NCI-H774 (cell line): Measurements from ENCODE around the gene ACOT8.
"Not testable (repeated sequence)": the region's sequence is repeated elsewhere in the genome, so short reads cannot be mapped to it uniquely, and the experiment has no call there.

ENCODE experiments used
- DNase-seq: peaks from one replicate; lab custom pipeline; 2025; lab: John Stamatoyannopoulos, UW

Gene ACOT8

GRCh38 chr20:45827030-45827652 is 30.1 kb downstream of the ACOT8 start, which contains the start of gene TNNC2:
Gene TNNC2 (minus strand): TSS chr20:45827312. CDS start chr20:45827248, 64 bp downstream.
- no peak for DNase-seq

- DNase-seq, result no peak
These were observed 30.7 kb downstream of the ACOT8 start for GRCh38 chr20:45826381-45827019.

- DNase-seq, result no peak
These were observed 33.0 kb downstream of the ACOT8 start for GRCh38 chr20:45823949-45824835.

GRCh38 chr20:45822857-45823256 is 34.3 kb downstream of the ACOT8 start:
- DNase-seq, result no peak

- DNase-seq, result no peak
These were observed 35.2 kb downstream of the ACOT8 start for GRCh38 chr20:45821947-45822346.

GRCh38 chr20:45819466-45819865 is 37.7 kb downstream of the ACOT8 start:
- DNase-seq, result no peak

- DNase-seq, result no peak
These were observed 39.0 kb downstream of the ACOT8 start for GRCh38 chr20:45818239-45818638.

GRCh38 chr20:45817376-45818194 is 39.6 kb downstream of the ACOT8 start:
- DNase-seq, result no peak

- DNase-seq, result no peak
These were observed 40.2 kb downstream of the ACOT8 start for GRCh38 chr20:45816951-45817350.

- no peak for DNase-seq
These were observed 42.9 kb downstream of the ACOT8 start for GRCh38 chr20:45814314-45814713.

GRCh38 chr20:45813489-45813888 is 43.7 kb downstream of the ACOT8 start:
- DNase-seq, result no peak

- DNase-seq, result no peak
These were observed 44.2 kb downstream of the ACOT8 start for GRCh38 chr20:45813006-45813340.

- peak; percentile 99 for DNase-seq
These were observed 44.8 kb downstream of the ACOT8 start, which contains the start of gene UBE2C for GRCh38 chr20:45812157-45813005. Gene UBE2C (plus strand): TSS chr20:45812644. CDS start chr20:45812696, 52 bp downstream.

GRCh38 chr20:45810191-45810970 is 46.8 kb downstream of the ACOT8 start:
- DNase-seq, result no peak

GRCh38 chr20:45801851-45802250 is 55.3 kb downstream of the ACOT8 start:
- no peak for DNase-seq

- DNase-seq, result peak; percentile 54
These were observed 58.1 kb downstream of the ACOT8 start for GRCh38 chr20:45798935-45799642.

GRCh38 chr20:45797955-45798354 is 59.2 kb downstream of the ACOT8 start:
- not testable (repeated sequence) for DNase-seq

- not testable (repeated sequence) for DNase-seq
These were observed 59.7 kb downstream of the ACOT8 start for GRCh38 chr20:45797510-45797909.

- DNase-seq, result no peak
These were observed 60.7 kb downstream of the ACOT8 start for GRCh38 chr20:45796337-45797065.
